Stimulated activated CD8-positive, alpha-beta memory T cell treated with anti-CD3 and anti-CD28 coated beads, Interleukin-15, amount 100 ng/mL, for 24 hours (primary cell): Measurements from ENCODE around the gene ZNF821.
"Not testable (repeated sequence)": the region's sequence is repeated elsewhere in the genome, so short reads cannot be mapped to it uniquely, and the experiment has no call there.

ENCODE experiments used
- DNase-seq: peaks from one replicate; pipeline ENCODE4 v3.0.0-alpha.2; 2020; ENCODE audit warnings: low read depth

Gene ZNF821, protein sequence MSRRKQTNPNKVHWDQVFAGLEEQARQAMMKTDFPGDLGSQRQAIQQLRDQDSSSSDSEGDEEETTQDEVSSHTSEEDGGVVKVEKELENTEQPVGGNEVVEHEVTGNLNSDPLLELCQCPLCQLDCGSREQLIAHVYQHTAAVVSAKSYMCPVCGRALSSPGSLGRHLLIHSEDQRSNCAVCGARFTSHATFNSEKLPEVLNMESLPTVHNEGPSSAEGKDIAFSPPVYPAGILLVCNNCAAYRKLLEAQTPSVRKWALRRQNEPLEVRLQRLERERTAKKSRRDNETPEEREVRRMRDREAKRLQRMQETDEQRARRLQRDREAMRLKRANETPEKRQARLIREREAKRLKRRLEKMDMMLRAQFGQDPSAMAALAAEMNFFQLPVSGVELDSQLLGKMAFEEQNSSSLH

DNA sequence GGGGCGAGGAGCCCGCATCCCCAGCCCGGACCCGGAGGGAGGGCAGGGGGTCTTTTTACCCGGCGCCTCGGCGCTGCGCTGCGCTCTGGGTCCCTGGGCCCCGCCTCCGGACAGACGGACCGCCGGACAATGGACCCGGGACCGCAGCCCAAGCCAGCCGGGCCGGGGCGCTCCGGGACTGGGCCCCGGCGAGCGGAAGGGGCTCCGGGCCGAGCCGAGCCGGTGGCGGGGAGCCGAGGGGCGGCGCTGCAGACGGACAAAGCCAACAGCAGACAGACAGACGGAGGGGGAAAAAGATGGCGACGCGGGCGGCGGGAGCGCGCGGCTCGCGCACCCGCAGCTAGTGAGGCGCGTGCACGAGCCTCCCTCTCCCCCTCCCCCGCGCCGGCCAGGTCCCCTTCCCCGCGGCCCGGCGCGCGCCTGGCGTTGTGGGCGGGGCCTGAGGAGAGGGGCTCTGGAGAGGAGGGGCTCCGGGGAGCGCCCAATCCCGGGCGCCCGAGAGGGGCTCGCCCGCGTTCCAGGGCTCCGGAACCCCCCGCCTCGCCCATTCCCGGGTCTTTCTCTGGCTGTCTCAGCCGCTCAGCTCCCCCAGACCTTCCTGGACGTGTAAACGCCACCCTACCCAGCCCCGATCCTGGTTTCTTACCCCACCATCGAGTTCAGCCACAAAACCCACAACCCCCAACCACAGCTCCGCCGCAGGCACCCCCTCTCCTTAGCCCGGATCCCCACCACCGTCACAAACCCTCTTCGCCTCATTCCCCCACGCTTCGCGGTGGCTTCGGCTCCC is at the start of gene ZNF821:
Gene ZNF821, minus strand, starts transcription at position 334 of the 790 bp plus-strand sequence. CDS start 4,236 bp downstream, outside the sequence.
- peak; percentile 41 for DNase-seq

DNA sequence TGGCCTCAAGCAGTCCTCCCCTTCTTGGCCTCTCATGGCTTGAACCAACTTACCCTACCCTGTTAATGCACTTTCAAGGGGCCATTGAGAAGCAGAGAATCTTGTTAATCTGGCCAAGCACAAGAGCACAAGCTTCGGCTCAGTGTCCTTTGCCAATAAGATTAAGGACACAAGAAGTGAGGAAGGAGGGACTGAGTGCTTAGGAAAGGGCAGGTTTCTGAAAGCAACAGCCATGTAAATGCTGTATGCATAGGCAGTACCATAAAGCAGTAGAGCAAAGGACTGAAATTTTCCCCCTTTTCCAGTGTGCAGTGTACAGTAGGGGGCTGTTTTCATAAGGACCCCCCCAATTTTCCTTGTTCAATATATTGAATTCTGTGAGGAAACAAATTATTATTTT is 49.0 kb upstream of the ZNF821 start:
- no peak for DNase-seq

DNA sequence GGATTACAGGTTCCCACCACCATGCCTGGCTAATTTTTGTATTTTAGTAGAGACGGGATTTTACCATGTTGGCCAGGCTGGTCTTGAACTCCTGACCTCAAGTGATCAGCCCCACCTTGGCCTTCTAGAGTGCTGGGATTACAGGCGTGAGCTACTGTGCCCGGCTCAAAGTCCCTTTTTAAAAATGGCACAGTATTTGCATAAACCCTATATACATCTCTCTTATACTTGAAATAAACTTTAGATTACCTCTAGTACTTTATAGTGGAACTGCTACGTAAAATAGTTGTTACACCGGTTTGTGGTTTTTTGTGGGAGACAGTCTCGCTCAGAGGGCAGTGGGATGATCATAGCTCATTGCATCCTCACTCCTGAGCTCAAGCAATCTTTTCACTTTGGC is 47.6 kb upstream of the ZNF821 start:
- DNase-seq: no peak

DNA sequence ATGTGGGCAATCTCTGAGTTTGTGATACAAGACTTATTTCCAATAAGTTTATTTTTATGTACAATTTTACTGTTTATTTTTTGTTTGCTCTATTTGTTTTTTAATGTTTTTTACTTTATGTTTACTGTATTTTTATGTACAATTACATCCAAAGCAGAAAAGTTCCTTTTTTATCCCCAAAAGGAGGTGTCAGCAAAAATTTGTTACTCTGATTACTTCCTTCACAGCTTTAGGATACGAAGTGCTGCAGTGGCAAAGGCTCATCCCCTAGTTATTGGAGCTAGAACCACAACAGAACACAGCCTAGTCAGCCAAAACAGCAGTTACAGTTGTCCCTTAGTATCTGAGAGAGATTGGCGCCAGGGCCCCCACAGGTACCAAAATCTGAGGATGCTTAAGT is 47.0 kb upstream of the ZNF821 start:
- no peak for DNase-seq

DNA sequence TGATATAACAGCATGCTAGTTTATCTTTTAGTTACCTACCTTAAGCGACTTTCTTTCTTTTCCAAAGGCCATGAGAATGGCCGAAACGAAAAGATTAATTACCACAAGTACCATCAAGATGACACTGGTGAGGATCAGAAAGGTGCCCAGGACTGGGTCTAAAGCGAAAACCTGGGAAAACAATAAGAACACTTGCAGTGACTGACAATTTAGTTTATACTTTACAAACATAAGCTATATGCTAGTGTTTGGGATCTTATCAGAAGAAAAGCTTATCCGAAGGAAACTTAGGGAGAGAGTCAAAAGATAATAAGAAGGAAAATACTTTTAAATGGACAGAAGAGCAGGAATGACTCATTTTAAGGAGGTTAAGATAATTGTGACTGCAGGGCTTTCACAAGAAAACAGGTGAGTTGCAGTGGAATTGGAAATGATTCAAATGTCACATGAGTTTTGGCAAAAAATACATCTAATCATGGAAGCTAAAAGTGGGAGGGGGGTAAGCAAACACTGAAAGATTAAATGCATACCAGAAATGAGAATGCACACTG is 46.1 kb upstream of the ZNF821 start:
- DNase-seq: no peak

DNA sequence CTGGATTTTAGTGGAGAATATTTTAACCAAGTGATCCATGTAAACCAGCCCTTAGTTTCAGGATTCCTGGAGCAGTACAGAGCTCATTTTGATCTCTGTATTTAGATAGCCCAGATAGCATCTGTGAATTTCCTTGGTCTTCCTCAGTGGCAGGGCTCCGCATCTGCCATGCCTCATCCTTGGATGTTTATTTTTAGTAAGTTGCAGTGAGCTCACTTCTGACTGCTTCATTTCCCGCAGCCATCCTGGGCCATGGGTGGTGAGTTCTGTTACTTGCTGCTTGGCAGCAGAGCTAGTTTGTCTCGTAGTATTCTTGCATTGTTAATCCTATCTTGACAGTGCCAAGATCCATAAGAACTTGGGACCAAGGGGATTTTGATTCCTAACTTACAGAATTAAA is 45.1 kb upstream of the ZNF821 start:
- DNase-seq: no peak

DNA sequence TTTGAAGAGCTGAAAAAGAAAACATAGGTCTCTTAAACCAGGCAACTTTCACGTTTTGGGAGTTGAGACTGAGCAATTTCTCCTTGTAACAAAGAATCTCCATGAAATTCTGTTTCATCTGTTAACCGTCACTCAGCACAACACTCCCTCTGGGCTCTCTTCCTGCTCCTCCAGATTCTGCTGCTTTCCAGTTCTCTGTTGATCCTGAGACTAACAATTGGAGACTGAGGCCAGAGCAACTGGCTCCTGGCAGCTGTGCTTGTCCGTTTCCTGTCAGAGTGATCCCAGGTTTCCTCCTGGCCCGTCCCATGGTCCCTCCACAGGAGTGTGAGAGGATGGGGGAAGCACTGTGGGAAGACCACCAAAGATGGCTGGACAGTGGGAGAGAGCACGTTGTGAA is 43.8 kb upstream of the ZNF821 start:
- DNase-seq: no peak

DNA sequence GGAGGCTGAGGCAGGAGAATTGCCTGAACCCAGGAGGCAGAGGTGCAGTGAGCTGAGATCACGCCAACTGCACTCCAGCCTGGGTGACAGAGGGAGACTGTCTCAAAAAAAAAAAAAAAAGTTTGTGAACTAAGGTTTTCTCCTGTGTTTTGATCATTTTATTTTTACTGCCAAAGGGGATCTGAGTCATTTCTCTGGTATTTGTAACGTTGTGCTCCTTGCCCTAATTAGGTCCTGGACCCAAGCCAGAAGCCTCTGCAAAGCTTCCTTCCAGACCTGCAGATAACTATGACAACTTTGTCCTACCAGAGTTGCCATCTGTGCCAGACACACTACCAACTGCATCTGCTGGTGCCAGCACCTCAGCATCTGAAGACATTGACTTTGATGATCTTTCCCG is 43.4 kb upstream of the ZNF821 start:
- no peak for DNase-seq

DNA sequence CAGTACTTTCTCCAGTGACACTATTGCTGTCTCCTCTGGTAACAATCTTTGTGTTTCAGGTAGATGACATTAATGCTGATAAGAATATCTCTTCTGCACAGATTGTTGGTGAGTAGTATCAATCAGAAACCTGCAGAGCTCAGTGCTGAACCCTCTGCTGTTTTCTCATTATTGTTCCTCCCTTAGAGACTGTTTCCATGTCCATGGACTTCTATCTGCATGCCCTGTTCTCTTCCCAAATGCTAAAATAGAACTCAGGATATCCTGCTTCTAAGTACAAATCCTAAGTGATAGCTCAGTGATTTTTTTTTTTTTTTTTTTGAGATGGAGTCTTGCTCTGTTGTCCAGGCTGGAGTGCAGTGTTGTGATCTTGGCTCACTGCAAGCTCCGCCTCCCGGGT is 40.7 kb upstream of the ZNF821 start:
- no peak for DNase-seq

DNA sequence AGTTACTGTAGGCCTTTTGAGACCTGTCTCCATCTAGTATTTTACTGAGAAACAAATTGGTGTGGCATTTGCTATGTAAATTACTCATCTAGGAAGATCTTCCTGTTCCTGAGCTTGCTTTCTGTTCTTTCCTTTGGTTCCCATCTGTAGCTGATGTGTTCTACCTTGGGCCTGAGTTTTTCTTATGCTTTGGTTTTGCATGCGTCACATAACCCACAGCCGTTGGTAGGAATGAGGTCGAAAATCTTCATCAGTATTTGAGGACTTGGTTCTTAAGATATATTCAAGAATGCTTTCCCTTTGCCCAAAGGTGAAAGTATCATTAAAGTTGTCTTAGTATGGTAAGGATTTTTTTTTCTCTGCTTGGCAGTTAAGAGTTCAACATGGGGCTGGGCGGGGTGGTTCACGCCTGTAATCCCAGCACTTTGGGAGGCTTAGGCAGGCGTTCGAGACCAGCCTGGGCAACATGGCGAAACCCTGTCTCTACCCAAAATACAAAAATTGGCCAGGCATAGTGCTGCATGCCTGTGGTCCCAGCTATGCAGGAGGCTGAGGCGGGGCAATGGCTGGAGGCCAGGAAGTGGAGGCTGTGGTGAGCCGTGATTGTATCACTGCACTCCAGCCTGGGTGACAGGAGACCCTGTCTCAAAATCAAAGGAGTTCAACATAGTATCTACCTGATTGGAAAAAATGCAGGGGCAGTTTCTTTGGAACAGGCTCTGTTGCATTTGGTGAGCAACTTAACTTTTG is 40.1 kb upstream of the ZNF821 start:
- DNase-seq: no peak

DNA sequence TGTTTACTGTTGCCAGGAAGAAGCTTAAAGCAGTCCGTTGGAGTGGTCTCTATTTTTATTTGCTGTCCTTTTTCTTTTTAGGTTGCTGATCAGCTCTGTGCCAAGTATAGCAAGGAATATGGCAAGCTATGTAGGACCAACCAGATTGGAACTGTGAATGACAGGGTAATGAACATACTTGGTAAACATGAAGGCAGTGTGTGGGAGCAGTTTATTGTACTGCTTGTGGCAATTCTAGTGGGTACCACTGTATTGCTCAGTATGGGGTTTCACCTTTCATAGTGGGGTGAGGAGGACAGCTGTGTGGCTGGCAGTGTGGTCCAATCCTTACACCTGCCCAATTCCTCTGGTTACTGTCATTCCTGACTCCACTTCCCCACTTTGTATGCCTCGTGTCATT is 36.7 kb upstream of the ZNF821 start:
- DNase-seq: no peak

DNA sequence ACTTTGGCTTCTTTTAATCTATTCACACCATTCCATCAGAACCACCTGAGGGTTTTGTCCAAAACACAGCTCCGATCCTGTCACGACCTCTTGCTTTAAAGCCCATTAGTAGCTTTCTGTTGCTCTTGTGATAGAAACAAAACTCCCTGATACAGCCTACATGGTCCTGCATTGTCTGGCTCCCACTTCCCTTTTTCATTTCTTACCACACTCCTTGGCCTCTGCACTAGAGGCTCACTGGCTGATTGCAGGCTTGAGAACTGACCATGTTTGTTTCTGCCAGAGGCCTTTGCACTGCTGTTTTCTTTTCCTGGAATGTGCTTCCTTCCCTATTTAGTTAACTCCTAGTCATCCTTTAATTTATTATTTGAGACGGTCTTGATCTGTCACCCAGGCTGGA is 35.1 kb upstream of the ZNF821 start:
- no peak for DNase-seq

DNA sequence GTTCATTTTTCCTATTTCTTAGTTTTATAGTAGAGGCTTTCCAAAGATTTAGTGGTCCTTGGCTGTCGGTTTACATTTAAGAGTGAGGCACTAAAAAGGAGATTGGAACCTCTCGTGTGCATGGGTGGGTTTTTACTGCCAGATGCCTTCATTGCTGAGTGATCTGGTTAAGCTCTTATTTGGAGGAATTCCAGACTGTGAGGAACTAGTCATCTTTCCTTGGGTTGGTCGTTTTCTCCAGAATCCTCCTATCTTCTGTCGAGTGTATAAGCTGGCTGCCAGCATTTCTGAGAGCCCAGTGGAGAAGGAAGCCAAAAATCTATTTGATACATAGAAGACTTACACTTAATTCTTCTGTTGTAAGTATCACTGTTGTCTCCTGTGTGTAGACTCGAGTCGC is 33.9 kb upstream of the ZNF821 start:
- no peak for DNase-seq

DNA sequence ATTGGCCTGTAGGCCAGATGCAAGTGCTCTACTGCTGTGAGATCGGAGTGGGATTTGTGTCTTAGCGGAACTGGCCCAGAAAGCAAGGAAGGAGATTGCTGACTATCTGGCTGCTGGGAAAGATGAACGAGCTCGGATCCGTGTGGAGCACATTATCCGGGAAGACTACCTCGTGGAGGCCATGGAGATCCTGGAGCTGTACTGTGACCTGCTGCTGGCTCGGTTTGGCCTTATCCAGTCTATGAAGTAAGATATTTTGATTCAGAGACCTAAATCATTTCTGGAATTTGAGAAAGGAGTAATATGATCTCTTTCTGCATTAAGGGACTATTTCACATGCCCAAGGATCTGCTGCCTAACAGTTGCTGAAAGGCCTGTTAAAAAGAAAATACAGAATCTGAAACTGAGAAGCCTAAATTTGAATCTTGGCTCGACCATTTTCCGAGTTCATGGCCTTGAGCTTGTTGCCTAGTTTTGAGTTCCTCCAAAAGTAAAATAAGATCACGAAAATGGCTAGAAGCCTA is 32.5 kb upstream of the ZNF821 start:
- no peak for DNase-seq

DNA sequence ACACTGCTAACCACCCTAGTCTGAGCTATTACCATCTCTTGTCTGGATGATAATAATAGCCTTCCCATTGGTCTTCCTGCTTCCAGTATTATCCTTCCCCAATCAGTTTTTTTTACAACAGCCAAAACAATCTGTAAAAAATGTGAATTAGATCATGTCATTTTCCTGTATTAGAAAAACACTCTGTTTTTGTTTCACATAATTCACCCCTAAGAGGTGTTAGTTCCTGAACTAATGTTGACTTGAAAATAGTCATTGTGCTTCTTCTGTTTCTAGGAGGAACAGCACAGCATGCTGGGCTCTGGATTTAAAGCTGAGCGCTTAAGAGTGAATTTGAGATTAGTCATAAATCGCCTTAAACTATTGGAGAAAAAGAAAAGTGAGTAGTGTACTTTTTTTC is 31.4 kb upstream of the ZNF821 start:
- no peak for DNase-seq

DNA sequence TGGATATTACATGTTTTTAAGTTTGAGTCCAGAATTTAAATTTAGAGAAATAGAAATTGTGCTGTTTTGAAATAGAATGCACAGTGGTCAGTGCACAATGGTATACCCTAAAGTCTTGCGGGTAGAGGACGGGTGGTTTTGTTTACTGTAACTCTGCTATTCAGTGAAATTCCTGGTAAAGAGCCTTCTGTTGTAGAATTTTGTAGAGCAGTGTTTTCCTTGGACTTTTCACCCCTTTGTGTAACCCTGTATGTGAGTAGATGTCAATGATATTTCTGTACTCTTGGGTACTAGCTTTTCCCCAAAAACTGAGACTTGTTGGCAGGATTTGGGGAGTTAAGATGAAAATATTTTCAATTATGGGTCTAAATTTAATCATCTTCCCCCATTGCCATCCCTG is 30.8 kb upstream of the ZNF821 start:
- DNase-seq: no peak

DNA sequence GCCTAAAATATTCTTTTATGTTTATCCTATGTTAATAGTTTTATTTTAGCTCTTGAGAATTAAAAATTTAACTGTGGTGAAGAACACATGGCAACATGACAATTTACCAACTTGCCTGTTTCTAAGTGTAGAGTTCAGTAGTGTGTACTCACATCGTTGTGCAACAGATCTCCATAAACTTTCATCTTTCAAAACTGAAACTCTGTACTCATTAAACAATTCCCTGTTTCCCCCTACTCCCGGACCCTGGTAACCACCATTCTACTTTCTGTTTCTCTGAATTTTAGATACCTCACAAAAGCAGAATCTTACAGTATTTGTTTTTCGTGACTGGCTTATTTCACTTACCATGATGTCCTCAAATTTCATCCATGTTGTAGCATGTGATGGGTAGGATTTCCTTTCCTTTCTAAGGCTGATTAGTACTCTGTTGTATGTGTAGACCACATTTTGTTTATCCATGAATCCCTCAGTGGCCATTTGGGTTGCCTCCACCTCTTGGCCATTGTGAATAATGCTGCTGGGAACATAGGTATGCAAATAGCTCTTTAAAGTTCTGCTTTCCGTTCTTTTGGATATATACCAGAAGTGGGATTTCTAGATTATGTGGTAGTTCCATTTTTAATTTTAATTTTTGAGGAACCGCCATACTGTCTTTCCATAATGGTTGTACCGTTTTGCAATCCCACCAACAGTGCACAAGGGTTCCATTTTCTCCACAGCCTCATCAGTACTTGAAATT is 28.7 kb upstream of the ZNF821 start:
- no peak for DNase-seq

DNA sequence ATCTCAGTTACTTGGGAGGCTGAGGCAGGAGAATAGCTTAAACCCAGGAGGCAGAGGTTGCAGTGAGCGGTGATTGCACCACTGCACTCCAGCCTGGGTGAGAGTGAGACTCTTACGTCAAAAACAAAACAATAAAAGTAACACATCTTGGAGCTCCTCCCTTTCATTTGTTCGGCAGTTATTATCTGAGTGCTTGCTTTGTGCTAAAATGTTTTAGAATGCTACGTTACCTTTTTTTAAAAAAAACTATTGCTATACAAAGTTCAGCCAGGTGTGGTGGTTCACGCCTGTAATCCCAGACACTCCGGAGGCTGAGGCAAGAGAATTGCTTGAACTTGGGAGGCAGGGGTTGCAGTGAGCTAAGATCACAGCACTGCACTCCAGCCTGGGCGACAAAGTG is 27.1 kb upstream of the ZNF821 start:
- DNase-seq: no peak

DNA sequence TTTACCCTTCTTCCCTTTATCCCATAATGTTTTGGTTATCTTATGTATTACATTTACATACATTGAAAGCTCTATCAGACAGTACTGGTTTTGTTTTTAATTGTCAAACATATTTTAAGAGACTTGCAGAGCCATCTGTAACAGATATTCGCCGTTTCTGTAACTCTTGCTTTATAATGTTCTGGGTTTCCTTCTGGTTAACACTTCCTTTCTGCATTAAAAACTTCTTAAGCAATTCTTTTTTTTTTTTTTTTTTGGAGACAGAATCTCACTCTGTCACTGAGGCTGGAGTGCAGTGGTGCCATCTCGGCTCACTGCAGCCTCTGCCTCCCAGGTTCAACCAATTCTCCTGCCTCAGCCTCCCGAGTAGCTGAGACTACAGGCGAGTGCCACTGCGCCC is 21.8 kb upstream of the ZNF821 start:
- not testable (repeated sequence) for DNase-seq

DNA sequence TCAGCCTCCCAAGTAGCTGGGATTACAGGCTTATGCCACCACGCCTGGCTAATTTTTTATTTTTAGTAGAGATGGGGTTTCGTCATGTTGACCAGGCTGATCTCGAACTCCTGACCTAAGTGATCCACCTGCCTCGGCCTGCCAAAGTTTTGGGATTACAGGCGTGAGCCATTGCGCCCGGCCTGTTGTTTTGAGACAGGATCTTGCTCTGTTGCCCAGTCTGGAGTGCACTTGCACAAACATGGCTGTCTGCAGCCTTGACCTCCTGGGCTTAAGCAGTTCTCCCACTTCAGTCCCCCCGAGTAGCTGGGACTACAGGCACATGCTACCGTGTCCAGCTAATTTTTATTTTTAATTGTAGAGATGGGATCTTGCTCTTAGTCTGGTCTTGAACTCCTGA is 20.3 kb upstream of the ZNF821 start:
- no peak for DNase-seq

DNA sequence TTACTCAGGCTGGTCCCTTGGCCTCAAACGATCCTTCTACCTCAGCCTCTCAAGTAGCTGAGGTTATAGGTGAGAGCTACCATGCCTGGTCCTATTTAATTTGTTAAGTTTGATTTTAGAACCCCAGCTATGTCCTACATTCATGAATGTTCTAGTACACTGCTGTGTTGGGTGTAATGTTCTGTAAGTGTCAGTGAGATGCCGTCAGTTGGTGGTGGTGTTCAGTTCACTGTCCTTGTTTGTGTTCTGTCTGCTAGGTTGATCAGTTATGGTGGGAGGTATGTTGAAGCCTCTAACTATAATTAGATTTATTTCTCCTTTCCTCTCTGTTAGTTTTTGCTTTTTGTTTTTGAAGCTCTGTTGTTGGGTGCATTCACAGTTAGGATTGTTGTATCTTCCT is 19.6 kb upstream of the ZNF821 start:
- no peak for DNase-seq
